HEK293 (cell line): ENCODE data around the gene DTHD1.

Experiments
- MYNN ChIP-seq: fragments of 450-650 bp; formaldehyde crosslinking; IDR thresholded peaks from 2 replicates; pipeline ENCODE4 v1.5.1; 2016; ENCODE audit warnings: missing biosample characterization, missing genetic modification characterization, borderline replicate concordance
- OVOL3 ChIP-seq: fragments of 450-650 bp; formaldehyde crosslinking; IDR thresholded peaks from 2 replicates; pipeline ENCODE4 v1.5.1; 2016; ENCODE audit warnings: missing biosample characterization, missing genetic modification characterization
- SCRT1 ChIP-seq: fragments of 450-650 bp; formaldehyde crosslinking; IDR thresholded peaks from 2 replicates; pipeline ENCODE4 v1.5.1; 2016; ENCODE audit warnings: missing biosample characterization, missing genetic modification characterization, borderline replicate concordance
- SETDB1 ChIP-seq: IDR thresholded peaks from one replicate; pipeline ENCODE4 v1.6.1; 2017; ENCODE audit warnings: mild to moderate bottlenecking, low read length, moderate library complexity, mixed read lengths; ENCODE audit not compliant: insufficient read length
- YY2 ChIP-seq: fragments of 450-650 bp; formaldehyde crosslinking; IDR thresholded peaks from 2 replicates; pipeline ENCODE4 v1.5.1; 2016; ENCODE audit warnings: missing biosample characterization, missing genetic modification characterization
- ZNF23 ChIP-seq: fragments of 450-650 bp; formaldehyde crosslinking; IDR thresholded peaks from 2 replicates; pipeline ENCODE4 v1.5.1; 2016; ENCODE audit warnings: missing biosample characterization, missing genetic modification characterization, borderline replicate concordance
- ZNF549 ChIP-seq: fragments of 450-650 bp; IDR thresholded peaks from 2 replicates; pipeline ENCODE4 v1.5.1; 2018; ENCODE audit warnings: missing biosample characterization, missing genetic modification characterization, mild to moderate bottlenecking, inconsistent platforms, moderate library complexity
- ZNF629 ChIP-seq: fragments of 450-650 bp; formaldehyde crosslinking; IDR thresholded peaks from 2 replicates; pipeline ENCODE4 v1.5.1; 2017; ENCODE audit warnings: missing biosample characterization, missing genetic modification characterization
- ZNF791 ChIP-seq: fragments of 450-650 bp; formaldehyde crosslinking; IDR thresholded peaks from 2 replicates; pipeline ENCODE4 v1.5.1; 2016; ENCODE audit warnings: missing biosample characterization, missing genetic modification characterization
- ZSCAN30 ChIP-seq: fragments of 450-650 bp; IDR thresholded peaks from 2 replicates; pipeline ENCODE4 v1.5.1; 2018; ENCODE audit warnings: missing biosample characterization, mild to moderate bottlenecking, missing genetic modification characterization, moderate library complexity
- TF ChIP-seq, protein P1 (sequence below): fragments of 450-650 bp; formaldehyde crosslinking; IDR thresholded peaks from 2 replicates; pipeline ENCODE4 v1.5.1; 2016; ENCODE audit warnings: missing biosample characterization, missing genetic modification characterization
- TF ChIP-seq, protein P2 (sequence below): sonication (generic); formaldehyde crosslinking; IDR thresholded peaks from 2 replicates; pipeline ENCODE4 v1.8.1; 2022; ENCODE audit warnings: mild to moderate bottlenecking, moderate library complexity, missing genetic modification reagents
- TF ChIP-seq, protein P3 (sequence below): fragments of 450-650 bp; IDR thresholded peaks from 2 replicates; pipeline ENCODE4 v1.5.1; 2018; ENCODE audit warnings: missing biosample characterization, mild to moderate bottlenecking, missing genetic modification characterization
- TF ChIP-seq, protein P4 (sequence below): fragments of 450-650 bp; formaldehyde crosslinking; IDR thresholded peaks from 2 replicates; pipeline ENCODE4 v1.5.1; 2016; ENCODE audit warnings: missing biosample characterization, missing genetic modification characterization

DNA sequence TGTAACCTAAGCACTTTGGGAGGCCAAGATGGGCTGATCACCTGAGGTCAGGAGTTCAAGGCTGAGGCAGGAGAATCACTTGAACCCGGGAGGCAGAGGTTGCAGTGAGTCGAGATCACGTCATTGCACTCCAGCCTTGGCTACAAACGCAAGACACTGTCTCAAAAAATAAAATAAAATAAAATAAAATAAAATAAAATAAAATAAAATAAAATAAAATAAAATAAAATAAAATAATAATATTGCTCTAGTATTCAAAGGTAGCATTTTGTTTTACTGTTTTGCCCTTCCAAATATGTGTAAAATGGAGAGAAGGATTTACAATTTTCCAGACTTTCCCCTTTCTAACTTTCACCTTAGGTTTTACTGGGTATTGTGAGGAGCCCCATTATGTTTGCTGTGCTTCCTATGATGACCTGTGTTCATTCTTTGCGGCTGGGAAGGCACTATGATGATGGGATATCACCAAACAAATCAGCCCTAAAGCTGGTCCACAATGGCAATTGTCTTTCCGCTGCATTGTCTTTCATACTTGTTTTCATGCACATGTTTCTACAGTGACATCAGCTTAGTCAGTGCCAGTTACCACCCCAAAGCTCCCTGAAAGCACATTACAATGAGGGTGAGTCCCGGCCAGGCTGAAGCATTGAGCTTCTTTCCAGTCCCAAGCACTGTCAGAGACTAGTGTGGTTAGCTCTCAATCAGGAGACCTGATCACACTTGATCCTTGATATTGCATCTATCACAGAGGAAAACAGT lies 50.8 kb downstream of the DTHD1 start:
- no peak for TF ChIP-seq ZNF549 (tag by site-specific recombination)
- no peak for TF ChIP-seq OVOL3 (tag by site-specific recombination)
- TF ChIP-seq SCRT1 (tag by site-specific recombination) = no peak
- TF ChIP-seq MYNN = no peak
- no peak for TF ChIP-seq YY2
- TF ChIP-seq, protein P1, sequence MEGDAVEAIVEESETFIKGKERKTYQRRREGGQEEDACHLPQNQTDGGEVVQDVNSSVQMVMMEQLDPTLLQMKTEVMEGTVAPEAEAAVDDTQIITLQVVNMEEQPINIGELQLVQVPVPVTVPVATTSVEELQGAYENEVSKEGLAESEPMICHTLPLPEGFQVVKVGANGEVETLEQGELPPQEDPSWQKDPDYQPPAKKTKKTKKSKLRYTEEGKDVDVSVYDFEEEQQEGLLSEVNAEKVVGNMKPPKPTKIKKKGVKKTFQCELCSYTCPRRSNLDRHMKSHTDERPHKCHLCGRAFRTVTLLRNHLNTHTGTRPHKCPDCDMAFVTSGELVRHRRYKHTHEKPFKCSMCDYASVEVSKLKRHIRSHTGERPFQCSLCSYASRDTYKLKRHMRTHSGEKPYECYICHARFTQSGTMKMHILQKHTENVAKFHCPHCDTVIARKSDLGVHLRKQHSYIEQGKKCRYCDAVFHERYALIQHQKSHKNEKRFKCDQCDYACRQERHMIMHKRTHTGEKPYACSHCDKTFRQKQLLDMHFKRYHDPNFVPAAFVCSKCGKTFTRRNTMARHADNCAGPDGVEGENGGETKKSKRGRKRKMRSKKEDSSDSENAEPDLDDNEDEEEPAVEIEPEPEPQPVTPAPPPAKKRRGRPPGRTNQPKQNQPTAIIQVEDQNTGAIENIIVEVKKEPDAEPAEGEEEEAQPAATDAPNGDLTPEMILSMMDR (tag by site-specific recombination) = no peak
- no peak for TF ChIP-seq SETDB1
- TF ChIP-seq, protein P2, sequence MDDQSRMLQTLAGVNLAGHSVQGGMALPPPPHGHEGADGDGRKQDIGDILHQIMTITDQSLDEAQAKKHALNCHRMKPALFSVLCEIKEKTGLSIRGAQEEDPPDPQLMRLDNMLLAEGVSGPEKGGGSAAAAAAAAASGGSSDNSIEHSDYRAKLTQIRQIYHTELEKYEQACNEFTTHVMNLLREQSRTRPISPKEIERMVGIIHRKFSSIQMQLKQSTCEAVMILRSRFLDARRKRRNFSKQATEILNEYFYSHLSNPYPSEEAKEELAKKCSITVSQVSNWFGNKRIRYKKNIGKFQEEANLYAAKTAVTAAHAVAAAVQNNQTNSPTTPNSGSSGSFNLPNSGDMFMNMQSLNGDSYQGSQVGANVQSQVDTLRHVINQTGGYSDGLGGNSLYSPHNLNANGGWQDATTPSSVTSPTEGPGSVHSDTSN (CRISPR knock-in tag) = no peak
- no peak for TF ChIP-seq ZNF23 (tag by site-specific recombination)
- TF ChIP-seq ZNF791 = no peak
- TF ChIP-seq ZSCAN30 (tag by site-specific recombination) = no peak
- TF ChIP-seq, protein P3, sequence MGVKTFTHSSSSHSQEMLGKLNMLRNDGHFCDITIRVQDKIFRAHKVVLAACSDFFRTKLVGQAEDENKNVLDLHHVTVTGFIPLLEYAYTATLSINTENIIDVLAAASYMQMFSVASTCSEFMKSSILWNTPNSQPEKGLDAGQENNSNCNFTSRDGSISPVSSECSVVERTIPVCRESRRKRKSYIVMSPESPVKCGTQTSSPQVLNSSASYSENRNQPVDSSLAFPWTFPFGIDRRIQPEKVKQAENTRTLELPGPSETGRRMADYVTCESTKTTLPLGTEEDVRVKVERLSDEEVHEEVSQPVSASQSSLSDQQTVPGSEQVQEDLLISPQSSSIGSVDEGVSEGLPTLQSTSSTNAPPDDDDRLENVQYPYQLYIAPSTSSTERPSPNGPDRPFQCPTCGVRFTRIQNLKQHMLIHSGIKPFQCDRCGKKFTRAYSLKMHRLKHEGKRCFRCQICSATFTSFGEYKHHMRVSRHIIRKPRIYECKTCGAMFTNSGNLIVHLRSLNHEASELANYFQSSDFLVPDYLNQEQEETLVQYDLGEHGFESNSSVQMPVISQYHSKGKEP (tag by site-specific recombination) = no peak
- TF ChIP-seq ZNF629 = no peak
- TF ChIP-seq, protein P4, sequence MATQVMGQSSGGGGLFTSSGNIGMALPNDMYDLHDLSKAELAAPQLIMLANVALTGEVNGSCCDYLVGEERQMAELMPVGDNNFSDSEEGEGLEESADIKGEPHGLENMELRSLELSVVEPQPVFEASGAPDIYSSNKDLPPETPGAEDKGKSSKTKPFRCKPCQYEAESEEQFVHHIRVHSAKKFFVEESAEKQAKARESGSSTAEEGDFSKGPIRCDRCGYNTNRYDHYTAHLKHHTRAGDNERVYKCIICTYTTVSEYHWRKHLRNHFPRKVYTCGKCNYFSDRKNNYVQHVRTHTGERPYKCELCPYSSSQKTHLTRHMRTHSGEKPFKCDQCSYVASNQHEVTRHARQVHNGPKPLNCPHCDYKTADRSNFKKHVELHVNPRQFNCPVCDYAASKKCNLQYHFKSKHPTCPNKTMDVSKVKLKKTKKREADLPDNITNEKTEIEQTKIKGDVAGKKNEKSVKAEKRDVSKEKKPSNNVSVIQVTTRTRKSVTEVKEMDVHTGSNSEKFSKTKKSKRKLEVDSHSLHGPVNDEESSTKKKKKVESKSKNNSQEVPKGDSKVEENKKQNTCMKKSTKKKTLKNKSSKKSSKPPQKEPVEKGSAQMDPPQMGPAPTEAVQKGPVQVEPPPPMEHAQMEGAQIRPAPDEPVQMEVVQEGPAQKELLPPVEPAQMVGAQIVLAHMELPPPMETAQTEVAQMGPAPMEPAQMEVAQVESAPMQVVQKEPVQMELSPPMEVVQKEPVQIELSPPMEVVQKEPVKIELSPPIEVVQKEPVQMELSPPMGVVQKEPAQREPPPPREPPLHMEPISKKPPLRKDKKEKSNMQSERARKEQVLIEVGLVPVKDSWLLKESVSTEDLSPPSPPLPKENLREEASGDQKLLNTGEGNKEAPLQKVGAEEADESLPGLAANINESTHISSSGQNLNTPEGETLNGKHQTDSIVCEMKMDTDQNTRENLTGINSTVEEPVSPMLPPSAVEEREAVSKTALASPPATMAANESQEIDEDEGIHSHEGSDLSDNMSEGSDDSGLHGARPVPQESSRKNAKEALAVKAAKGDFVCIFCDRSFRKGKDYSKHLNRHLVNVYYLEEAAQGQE (tag by site-specific recombination) = no peak
